HG03565 (cell line): ENCODE results near the gene EPS8L3.
"Not testable (repeated sequence)": the region's sequence is repeated elsewhere in the genome, so short reads cannot be mapped to it uniquely, and the experiment has no call there.

ENCODE experiments used
- ATAC-seq: cut with Tn5 transposase; IDR thresholded peaks from one replicate; pipeline ENCODE4 v1.9.1; 2021; ENCODE audit warnings: mild to moderate bottlenecking, moderate library complexity; ENCODE audit not compliant: unreplicated experiment

The EPS8L3 gene

DNA sequence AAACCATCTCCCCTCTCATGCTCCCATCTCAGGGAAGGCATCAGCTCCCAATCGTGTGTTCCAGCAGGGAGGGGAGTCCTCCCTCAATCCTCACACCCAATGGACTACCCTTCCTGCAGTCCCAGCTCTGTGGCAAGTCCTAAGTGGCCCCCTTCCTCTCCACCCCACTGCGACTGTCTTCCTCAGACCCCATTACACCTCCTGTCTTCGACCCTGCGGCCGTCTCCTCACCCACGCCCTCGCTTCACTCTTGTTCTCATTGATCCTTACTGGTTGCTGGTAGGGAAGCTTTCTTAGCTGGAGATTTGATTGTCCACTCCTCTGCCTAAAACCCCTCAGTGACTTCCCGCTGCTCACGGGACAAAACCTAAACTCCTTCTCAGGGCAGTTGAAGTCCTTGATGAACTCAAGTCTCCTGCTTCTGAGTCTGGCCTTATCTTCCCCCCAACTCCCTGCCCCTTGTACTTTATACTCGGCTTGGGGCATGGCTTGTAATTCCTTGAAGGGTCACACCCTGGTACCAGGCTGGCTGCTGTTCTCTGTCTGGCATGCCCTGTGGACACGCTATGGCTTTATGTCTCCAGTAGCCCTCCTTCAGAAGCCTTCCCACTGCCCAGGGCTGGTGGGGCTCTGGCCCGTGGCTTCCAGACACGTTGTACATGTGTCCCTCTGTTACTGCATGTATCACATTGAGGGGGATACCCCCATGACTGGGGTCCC is 2.3 kb upstream of the EPS8L3 start:
- no peak for ATAC-seq

DNA sequence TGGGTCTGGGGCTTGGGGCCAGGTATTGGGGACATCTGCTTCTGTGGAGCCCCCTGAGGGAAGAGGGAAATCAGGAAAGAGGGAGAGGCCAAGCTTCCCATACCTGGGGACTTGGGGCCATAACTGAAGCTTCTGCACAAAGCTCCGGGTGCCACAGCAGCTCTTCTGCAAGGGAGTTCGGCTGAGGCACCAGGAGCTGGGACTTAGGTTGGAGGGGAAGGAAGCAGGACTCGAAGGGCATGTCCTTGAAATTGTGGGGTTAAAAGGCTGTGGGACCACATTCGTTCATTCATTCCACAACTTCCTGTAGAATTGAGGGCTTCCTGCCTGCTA is 1.7 kb upstream of the EPS8L3 start:
- no peak for ATAC-seq

DNA sequence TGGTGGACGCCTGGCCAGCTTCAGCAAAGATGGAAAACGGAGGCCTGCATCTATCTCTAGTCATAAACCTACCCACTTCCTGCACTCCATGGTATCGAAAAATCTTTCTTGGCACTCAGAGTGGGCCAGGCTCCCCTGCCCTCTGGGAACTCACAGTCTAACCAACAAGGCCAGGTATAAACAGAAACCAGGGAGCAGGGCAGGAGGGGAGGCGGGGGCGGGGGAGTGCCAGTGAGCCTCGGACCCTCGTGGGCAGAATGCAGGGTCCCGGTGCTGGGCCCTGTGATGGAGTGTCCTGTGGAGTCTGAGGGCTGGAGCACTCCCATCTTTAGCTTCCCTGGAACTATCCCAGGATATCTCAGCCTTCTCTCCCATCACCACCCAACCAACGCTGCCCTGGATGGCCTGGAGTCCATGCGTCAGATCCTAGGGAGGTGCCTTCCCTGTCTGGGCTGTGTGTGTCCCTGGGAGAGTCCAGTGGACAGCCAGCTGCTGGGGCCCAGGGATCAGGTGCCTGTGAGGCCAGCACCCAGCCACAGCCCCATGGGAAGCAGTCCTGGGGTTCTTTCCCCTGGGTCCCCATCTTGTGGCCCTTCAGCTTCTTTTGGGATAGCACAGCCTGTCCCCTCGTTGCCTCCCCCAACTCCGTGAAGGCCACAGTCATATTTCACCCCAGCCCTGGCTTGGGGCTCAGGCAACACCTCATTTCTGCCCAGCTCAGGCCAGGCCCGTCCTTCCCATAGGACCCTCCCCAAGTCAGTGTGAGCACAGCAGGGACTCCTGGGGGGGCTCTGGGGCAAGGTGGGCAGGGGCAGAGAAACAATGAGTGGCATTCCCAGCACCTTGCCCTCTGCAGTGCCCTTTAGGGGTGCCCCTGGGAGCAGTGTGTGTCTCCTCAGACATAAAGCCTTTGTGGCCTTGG is 1.1 kb upstream of the EPS8L3 start:
- ATAC-seq: no peak

DNA sequence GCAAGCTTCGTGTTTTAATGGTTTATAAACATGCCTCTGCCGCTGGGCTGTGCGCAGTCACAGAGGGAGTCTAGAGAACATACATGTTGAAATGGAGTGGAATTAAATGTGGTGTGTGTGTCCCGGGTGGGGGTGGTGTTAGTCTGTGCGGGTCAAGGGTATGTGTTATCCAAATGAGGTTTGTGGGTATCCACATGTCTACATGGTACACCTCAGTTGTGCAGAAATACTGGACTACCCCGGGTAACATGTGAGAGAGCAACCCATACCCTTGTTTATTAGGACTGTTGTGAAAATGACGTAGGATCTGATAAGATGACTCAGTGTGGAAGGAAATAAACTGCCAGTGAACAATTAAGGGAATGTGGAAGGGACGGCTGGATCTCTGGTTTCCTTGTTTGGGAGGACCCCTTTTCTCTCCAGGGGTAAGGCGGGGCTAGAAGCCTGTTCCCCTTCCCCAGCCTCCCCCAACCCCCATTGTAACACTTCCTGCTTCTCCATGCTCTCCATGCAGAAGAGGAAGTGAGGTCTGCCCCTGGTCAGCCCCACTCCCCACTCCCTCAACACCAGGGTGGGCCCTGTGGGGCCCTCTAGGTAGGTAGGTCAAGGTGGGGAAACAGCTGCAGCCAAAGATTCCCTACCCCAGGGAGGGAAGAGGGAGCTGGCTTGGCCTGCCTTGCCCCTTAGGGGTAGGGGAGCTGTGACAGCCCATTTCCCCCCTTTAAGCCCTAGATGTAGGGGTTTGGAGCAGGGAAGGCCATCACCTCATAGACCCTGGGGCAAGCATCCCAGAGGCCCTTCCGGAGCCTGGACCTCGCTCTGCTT is 690 bp downstream of the EPS8L3 start:
- no peak for ATAC-seq

DNA sequence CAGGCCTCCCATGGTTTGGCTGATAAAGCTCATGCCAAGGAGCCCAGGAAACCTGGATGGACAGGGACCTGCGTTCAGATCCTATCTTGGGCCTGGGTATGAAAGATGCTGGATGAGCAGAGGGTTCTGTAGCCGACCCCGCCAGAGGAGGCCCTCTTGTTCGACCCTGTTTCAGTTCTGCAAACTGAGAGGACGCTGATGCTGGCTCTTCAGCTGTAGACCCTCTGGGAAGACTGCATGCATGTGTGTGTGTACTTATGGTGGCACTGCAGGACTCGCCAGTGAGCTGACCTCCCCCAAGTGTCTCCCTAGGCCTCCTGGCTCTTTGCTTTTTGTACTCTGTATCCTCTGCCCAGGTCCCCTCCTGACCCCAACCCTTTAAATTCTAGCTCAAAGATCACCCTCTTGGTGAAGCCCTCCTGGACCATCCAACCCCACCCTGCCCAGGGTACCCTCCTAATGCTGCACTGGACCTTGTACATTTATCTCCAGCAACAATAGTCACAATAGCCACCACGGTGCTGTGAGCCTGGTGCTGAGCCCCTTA is 1.6 kb downstream of the EPS8L3 start:
- ATAC-seq: no peak

DNA sequence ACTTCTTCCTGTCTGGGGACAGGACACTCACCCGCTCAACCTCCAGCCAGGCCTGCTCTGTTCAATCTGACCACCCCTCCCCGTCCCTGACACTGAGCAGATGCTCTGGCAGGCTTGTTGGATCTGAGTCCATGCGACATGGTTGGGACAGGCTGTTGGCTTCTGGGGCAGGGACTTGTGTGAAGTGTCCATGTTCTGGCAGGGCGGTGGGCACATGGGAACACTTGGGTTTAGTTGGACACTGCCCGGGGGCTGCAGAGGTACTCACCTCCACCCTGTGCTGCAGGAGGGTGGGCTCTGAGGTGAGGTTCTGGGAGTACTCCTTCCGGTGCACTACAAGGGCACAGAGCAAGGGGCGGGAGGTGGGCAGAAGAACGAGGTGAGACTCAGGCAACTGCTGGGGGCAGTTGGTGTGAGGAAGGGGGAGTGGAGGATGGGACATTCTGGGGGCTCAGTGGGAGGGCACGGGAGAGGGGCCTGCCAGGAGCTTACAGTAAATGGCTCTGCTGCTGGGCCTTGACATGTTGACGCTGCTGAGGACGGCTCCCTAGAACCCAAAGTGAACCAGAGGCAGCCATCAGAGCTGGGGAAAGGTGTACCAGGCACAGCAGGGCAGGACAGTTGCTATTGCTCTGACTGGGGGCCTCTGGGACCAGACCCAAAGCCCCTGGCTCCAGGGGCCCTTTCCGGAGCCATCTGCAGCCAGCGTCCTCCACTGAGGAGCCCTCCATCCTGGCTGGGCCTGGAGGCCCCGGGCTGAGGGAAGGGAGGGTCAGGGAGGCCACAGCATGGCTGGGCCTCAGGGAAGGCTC is 2.3 kb downstream of the EPS8L3 start:
- no peak for ATAC-seq

DNA sequence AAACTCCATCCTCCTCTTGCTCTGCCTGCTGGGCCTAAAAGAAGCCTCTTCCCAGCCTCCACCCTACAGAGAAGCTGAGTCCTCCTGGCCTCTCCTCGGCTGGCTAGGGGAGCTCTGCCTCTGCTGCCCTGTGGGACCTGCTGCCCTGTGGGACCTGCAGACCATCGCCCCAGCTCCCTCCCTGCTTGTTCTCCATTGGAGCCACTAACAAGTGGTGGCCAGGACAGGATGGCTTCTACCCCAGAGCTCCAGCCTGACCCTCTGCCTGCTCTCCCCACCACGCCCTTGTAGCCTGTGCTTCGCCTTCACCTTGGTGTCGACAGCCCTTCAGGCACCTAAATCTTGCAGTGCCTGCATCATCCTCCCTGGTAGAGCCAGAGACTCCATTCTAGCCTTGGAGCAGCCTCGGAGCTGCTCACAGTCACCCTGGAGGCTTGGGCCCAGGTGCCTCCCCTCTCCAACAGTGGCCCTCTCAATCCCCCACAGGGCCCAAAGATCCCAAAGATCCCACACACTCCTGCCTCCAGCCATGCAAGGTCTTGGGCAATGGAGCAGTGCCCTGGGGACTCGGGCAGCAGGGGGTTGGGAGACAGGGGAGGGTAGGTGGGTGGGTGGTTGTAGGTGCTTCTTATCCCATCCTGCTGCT is 3.0 kb downstream of the EPS8L3 start:
- no peak for ATAC-seq

DNA sequence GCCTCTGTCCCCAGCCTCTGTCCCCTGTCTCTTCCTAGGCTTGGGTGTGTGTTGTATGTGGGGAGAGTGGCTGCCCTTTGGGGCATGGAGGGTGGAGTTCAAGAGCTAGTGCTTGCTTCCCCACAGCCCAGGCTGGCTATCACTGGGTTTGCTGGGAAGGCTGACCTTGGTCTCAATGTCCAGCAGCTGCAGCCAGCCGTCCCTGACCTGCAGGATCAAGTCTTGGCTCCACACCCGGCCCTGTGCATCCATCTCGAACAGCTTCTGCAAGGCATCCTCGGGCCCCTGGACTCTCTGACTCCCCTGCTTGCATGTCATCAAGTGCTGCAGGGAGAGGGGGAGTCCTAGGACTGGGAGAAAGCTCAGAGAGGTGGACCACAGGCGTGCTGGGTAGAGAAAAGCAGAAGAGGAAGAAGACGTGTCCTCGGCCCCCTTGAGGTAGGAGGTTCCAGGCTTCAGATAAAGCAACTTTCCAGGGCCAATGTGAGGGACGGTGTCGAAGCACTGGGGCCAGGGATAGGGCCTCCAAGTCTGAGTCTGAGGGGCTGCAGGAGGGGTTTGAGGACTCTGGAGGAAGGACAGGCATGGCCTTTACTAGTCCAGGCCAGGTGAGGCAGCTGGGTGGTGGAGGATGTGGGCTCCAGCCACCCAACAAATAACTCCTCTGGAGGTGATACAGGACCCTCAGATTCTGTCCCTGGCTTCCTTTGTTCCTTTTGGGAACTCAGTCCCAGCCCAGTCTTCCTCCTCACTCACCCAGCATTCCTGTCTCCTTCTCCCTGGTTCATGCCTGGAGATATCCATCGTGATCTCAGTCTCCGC is 4.0 kb downstream of the EPS8L3 start:
- ATAC-seq: no peak

DNA sequence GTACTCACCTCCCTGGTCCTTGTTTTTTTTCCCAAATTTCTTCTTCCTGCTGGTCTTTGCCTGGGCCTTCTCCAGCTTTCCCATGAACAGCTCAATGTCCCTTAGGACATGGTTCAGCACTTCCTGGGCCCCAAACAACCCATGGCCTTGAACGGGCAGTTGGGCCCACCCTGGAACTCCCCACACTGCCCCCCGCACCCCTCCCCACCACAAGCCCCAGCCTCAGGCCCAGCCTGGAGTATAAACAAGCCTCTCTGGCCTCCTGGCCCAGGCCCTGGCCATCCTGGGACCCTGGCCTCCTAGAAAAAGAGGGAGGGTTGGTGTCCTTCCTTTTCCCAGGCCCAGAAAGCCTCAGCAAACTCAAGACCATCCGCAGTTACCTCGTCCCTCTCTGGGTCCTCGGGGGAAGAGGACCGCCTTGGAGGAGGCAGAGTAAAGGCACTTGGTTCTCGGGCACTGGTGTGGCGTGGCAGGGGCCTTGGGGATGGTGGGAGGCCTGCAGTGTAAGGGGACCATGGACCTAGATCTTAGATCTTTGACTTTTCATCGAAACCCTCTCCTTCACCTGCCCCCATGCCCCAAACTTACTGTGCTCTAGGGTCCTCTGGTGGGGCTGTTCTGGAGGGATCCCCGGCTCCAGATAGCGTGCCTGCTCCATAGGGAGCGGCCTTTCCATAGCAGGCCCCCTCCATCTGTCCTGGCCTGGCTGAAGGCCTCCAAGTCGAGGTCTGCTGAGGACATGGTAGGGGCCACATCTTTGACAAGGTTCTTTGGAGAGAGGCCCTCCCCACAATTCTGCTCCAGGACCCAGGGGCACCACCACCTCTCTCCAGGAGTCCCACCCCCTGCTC is 5.6 kb downstream of the EPS8L3 start:
- ATAC-seq: no peak

DNA sequence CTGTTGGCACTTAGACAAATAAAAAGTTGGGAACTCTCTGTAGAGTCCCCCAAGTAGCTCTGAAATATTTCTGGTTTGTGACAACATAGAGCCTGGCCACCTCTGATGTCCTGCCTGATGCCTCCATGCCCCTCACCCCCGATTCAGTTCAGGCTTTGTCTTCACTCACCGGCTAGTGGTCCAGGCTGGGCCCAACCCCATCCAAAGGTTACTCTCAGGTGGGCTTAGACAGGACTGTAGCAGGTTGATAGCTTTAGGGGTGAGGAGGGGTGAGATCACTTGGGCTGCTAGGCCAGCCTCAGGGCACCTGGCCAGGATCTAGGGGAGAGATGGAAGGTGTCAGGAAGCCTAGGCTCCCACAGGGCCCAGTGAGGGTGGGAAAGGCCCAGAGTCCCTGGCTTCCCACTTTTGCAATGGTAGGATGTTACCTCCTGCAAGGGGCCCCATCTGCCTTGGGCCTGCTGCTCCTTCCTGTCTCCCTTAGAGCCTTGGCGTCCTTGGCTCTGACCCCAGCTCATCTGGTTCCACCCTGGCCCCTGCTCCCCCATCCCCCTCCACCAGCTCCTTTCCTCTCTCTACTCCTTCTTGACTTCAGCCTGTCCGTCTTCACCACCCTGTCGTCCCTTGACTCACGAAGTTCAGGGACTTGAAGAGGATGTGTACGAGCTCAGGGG is 6.7 kb downstream of the EPS8L3 start:
- ATAC-seq: no peak

DNA sequence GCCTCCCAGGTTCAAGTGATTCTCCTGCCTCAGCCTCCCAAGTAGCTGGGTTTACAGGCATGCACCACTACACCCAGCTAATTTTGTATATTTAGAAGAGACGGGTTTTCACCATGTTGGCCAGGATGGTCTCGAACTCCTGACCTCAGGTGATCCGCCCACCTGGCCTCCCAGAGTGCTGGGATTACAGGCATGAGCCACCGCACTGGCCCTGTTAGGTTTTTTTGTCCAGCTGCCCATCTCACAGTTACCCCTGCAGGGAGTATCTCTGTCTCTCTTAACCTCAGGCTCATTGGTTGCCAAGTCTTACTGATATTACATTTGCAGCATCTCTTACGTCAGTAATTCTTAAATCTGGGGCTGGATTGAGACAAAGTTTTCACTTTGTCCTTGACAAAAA is 7.4 kb downstream of the EPS8L3 start:
- ATAC-seq: not testable (repeated sequence)

DNA sequence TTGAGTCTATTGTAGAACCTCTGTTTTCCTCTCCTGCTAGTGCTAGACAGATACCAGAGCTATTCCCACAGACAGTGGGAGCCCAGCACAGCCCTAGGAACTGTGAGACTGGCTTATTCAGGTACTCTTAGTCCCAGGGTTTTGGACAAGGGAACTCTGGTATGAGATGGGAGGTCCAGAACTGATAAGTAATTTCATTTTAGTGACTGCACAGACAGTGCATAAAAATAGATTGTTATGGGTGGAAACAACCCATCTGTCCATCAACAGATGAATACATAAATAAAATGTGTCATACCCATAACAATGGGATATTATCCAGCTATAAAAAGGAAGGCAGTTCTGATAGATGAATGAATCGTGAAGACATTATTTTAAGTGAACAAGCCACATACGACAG is 9.0 kb downstream of the EPS8L3 start:
- ATAC-seq: no peak

DNA sequence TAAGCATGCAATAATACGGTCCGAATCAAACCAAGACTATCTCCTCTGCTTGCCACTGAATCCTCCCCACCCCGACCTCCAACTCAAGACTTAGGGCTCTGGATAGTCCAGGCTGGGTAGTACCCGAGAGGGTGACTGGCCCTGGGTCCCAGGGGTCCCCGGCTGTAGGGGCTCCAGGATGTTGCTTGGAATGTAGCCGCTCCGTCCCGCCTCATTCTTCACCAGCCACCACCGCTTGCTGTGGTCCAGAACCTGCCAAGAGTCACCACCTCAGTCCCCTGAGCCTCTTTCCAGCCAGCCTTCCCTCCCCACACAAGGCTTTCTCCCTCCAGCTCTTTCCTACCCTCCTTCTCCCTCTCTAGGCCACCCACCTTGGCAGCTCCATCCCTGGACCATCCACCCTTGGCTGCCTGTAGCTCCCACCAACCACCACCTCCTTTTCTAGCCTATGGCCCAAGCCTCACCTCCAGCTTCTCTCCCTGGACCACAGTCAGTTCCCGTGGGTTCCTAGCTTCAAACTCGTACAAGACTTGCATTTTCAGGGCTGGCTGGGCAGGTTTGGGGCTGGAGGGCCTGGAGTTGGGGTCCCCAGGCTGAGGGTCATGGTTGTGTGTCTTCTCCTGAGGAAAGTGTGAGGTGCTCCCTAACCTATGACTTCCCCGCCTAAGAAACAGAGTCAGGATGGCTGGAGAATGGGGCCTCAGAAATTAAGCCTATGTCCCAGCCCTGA is 12.0 kb downstream of the EPS8L3 start:
- no peak for ATAC-seq

DNA sequence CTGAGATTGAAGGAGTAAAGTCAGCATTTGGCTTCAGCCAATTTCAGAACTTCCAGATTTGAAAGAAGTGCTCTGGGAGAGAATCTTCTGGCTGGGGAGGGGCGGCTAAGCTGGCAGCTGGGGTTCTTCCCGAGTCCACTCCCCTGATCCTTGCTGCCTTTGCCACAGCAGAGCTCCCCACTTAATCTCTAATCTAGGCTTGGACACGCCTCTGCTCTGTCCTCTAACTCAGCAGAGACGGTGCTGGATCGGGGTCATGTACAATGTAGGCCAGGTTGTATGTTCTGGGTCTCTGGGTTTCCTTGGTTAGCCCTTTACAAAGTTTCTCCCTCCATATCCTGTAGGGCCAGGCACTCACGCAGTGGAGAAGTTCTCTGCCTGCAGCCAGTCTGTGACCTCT is 12.8 kb downstream of the EPS8L3 start:
- ATAC-seq: no peak

DNA sequence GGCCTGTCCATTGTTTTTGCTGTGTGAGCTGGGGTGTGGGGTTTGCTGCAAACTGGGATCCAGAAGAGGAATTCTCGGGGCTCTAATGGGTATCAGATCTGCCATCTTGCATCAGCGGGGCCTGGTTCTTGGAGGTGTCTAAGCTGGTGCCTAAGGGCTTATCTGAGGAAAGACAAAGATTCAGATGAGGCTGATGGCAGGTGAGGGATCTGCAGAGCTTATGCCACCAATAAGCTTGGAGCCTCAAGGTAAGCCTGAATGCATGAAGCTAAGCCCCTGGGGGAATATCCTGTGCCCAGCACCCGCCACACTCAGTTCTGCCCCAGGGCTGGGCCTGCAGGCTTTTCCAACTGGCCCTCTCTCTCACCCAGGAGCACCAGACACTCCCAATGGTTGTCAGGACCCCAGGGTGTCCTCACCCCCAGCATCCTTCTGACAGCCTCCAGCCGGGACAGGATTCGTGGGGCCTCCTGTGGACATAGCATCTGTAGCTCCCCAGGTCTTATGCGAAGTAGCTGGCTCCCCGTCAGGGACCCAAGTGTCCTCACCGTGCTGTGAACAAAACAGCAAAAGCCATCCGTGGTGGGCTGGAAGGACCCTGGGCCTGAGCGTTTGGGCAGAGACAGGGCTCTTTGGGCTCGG is 13.4 kb downstream of the EPS8L3 start:
- no peak for ATAC-seq

DNA sequence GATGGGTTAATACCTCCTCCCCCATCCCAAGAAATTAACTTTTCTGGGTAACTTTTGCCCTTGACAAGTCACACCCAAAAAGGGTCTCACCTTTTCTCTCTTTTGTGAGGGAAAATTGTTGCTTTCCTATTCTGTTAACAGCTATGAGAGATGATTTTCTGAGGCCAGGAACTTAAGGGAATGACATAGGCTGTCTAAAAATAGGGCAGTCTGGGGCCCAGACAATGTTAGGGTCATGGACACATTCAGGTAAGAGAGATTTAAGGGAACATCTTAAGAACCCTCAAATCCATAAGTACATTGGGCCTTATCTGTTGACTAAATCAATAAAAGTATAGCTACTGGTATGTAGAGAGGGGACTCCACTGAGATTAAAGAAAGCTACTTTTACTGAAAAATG is 14.5 kb downstream of the EPS8L3 start:
- ATAC-seq: no peak
